SHP77 treated with DMSO at 0.1 percent for 48 hours (cell line): ENCODE data around the gene CHST13.

Source experiments
- DNase-seq: peaks from one replicate; lab custom pipeline; 2025; lab: John Stamatoyannopoulos, UW

CHST13 gene

DNA sequence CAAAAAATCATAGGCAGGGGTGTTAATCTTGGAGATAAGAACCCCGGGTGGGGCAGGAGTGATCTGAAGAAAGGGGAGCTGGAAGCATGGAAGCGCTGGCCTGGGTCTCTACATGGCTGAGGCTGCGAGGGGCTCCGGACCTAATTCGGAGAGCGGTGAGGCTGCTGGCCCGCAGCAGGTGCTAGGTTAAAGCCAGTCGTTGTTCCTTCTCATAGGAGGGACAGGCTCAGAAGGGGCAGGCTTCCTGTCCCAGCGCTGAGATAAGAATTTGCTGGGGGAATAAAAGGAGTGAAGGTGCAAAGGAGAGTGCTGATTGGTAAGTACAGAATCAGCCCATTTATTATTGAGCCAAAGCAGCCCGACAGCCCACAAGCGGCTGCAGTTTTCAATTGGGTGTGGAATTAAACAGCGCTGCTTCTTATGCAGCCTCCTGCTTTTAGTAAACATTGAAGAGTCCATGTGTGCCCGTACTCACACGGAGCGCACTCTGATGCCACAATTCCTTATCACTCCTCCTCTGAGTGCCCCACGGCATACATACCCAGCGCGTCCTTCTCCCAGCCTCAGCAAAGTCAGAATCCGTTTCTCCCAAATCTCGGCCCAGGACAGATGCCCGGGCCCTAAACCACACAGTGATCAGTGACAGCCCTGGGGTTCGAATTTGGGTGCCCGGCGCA is 17.1 kb downstream of the CHST13 start:
- DNase-seq: no peak

DNA sequence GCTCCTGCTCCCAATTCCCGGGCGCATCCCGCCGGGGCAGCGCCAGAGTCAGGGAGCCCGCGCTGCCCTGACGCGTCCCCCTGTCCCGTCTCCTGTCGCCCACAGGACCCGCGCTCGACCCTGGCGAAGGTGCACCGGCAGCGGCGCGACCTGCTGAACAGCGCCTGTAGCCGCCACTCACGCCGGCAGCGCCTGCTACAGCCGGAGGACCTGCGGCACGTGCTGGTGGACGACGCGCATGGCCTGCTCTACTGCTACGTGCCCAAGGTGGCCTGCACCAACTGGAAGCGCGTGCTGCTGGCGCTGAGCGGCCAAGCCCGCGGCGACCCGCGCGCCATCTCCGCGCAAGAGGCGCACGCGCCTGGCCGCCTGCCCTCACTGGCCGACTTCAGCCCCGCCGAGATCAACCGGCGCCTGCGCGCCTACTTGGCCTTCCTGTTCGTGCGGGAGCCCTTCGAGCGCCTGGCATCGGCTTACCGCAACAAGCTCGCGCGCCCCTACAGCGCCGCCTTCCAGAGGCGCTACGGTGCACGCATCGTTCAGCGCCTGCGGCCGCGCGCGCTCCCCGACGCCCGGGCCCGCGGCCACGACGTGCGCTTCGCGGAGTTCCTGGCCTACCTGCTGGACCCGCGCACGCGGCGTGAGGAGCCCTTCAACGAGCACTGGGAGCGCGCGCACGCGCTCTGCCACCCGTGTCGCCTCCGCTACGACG is 17.8 kb downstream of the CHST13 start:
- no peak for DNase-seq

DNA sequence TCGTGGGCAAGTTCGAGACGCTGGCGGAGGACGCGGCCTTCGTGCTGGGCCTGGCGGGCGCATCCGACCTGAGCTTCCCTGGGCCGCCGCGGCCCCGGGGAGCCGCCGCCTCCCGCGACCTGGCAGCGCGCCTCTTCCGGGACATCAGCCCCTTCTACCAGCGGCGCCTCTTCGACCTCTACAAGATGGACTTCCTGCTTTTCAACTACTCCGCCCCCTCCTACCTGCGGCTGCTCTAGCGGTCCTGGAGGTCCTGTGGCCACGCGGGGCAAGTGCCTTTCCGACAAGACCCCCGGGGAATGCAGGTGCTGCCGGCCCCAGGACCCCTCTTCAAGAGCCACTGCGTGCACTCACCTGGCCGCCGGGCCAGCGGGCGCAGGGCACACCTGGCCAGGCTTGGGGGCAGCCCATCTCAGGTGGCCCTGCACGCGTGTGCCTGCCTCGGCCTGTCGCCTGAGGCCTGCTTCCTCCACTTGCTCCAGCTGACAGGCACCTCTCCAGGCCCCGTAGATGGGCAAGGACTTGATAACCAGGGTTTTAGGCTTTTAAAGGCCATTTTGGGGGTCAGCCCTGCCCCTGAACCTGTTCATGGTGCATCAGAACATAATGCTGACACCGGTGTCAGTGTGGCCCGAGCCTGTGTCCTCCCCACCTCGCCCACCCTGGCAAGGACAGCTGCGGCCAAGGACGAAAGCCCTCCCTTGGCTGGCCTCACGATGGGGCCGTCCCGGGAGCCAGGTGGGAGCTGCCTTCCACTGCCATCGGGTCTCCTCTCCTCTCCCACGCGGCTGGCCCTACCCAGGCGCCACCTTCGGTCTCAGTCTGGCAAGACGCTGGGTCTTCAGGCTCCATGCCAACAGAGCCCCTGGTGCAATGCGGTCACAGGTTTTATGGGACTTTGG is 18.6 kb downstream of the CHST13 start:
- DNase-seq: no peak

DNA sequence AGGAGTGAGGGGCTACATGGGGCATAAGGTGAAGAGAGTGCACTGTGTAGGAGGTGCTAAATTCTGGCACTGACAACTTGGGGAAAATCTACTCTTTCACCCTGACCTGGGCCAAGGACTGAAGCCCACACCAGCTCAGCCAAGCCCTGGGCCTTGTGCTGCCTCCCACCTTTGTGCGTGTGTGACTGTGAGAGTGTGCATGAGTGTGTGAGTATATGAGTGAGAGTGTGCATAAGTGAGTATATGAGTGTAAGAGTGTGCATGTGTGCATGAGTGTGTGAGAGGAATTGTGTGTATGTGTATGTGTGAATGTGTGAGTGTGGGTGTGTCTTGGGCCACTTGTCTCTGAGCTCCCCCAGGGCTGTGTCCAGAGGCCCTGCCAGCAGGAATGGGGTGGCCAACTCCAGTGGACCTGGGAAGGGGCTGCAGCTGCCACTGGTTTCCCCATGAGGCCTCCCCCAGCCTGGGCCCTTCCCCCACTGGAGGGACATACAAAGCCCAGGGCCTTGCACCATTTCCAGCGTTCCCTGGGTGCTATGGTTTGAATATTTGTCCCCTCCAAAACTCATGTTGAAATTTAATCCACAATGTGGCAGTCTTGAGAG is 19.6 kb downstream of the CHST13 start:
- DNase-seq: no peak

DNA sequence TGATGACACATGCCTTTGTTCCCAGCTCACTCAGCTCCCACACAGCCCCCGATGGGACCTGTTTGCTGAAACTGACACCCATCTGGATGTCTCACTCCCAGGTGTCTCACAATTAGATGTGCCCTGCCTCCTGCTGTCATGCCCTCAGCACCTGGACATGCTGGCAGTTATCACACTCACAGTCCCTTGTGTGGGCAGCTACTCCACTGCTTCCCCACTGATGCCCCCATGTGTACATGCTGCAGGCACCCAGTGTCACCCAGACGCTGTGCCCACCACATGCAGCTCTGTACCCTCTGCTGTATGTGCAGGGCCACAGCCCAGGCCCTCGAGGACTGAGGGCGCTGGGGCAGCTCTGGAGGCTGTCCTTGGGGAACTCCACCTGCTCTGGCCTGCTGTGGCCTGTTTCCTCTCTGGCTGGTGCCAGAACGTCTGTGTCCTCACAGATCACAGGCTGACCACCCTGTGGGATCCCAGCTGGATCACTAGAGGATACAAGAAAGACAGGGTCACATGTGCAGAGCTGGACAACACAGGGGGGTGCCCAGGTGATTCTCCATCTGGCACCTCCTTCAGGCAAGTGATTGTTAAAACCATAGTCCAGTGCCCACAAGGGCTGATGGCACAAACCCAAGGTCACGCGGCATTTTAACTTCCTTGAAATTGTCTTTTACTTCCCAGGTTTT is 20.8 kb downstream of the CHST13 start:
- DNase-seq: no peak

DNA sequence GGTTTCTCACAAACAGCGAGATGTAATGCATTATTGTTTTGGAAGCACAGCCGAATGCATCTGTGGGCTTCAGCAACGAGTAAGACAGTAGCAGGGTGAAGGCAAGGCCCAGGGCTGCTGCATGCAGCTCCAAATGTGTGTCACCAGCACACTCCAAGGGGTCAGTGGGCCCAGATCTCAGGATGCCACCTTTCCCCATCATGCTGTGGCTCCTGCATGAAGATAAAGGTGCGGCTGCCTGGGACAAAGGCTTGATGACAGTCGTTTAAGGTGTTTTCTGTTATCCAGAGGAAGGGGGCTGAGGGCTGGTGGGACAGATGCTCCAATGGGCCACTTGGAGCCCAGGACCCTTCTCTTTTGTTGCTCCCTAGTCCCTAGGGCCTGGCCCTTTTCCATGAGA is 21.6 kb downstream of the CHST13 start:
- DNase-seq: no peak

DNA sequence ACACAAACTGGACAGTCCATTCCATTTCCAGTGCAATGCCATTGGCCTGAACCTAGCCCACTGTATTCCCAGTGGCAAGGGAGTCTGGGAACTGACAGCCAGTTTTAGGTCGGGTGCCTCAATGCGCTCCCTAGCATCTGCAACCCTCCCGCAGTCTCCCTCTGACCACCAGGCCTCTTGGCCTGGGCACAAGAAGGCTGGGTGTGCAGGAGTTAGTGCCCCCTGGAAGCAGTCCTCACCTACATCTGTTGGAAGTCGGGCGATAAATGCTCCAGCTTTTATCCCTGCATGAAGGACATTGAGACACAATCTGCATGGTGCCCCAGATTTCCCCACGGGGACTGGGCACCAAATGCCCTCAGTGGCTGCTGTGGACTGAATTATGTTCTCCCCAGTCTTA is 22.1 kb downstream of the CHST13 start:
- DNase-seq: no peak

DNA sequence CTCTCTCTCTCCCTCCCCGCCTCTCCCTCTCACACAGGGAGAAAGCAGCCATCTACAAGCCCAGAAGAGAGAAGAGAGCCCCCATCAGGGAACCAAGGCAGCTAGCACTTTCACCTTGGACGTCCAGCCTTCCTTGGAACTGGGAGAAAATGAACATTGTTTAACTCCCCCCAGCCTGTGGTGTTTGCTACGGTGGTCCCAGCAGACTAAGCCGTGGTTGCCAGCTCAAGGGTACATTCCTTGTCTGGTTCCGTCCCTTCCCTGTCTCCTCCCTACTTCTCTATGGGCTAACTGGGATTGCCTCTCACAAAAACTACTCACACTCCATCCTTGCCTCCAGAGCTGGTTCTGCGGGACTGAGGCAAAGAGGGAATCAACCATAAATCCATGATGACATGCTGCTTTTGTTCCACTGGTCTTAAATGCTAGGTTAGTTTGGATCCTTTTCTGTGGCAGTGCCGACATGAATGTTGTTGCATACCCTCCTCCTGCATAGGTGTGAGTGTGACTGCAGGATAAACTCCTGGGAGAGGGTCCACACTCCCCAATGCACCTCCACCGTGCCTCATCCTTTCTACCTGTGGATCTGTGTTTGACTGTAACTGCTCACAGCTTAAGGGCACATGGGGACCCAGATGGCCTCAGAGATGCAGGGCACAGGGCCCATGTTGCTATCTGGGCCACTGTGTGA is 22.7 kb downstream of the CHST13 start:
- DNase-seq: no peak

DNA sequence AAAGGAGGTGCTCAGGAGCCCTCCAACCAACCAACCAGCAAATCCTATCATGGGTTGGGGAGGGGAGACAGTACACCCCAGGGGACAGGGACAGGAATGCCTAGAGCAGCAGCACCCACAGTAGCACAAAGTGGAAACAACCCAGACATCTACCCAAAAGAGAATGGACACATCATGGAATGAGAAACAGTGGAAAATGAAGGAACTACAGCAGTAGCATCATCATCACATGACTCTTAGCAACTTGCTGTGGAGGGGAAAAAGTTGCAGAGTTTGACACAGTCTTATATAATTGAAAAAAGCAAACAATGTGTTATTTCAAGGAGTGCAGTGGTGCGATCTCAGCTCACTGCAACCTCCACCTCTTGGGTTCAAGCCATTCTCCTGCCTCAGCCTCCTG is 23.8 kb downstream of the CHST13 start:
- no peak for DNase-seq

DNA sequence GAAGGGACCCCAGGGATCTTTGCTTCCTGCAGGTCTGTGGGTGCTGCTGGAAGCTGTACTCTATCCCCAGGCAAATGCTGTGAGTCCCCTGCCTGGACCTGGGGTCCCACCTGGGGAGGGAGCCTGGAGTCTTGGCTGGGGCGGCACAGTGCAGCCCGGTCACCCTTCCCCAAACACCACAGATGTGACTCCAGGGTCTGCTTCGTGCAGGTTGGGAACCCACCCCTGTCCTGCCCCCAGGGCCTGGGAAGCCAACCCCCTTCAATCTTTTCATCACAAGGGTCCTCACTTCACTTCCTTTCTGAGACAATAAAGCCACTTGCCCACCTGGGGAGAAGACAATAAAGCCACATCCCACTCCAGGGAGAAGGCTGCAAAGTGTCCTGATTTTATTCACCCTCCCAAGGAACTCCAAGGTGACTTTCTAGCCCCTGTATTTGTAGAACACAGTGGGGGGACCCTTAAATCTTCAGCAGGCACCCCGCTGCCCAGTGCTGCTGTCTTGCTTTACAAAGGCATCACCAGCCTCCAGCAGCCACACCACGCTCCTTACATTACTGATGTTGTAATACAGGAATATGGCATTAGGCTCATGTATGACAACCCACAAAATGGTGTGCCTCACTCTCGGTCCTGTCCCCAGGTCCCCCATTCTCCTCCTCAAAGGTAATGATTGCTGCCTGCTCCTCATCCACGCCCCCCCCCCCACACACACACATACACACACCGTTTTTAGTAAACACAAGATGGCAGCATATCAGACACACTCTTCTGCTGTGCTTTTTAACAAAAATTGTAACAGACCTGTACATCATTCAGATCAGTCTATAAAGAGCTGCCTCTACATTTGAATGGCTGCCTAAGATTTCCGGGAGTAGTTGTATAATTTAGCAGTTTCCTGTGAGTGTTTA is 24.9 kb downstream of the CHST13 start:
- DNase-seq: no peak

DNA sequence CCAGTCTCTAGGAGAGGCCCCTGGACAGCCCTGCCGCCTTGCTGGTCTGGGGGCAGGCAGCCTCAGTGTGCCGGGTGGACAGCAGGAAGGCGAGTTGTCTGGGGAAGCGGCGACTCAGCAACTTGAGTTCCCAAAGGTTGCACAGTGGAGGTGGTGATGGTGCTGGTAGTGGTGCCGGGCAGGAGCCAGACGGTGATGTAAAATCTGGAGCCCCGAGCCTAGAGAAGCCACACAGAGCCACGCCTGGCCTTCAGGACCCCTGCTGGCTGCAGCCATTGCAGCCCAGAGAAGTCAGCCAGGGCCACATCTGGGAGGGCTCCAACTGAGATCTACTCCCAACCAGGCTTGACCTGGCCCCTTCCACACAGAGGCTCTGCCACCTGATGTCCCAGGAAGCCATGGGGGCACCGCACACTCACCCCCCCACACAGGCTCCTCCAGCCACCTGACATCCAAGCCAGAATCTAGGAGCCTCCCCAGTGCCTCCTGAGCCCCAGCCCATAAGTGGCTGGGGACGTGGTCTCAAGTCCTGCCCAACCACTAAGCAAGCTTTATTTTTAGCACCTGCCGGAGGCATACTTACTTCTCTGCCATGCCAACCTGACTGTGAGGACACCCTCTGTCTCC is 26.0 kb downstream of the CHST13 start:
- no peak for DNase-seq

DNA sequence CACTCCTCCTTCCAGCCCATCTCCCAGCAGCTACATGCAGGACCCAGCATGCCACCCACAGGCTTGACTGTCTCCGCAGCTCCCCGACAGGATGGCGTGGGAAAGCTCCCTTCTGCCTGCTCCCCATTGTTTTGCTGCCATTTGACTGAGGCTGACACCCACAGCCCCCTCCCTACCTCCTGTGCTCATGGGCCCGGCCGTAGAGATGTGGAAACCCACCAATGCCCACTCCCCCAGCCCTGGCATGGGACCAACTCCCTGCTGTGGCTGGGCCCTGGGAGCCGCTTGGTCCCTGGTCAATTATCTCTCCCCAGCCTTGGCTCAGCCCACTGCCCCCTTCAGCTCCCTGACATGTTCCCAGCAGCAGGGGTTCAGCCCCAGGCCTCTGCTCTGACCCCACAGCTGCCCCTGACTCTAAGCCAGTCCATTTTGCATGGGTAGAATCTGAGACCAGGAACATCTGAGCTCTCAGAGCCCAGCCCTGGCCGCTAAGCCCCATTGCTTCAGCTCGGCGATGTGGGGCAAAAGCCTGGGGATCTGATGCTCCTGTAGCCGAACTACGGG is 26.6 kb downstream of the CHST13 start:
- no peak for DNase-seq

DNA sequence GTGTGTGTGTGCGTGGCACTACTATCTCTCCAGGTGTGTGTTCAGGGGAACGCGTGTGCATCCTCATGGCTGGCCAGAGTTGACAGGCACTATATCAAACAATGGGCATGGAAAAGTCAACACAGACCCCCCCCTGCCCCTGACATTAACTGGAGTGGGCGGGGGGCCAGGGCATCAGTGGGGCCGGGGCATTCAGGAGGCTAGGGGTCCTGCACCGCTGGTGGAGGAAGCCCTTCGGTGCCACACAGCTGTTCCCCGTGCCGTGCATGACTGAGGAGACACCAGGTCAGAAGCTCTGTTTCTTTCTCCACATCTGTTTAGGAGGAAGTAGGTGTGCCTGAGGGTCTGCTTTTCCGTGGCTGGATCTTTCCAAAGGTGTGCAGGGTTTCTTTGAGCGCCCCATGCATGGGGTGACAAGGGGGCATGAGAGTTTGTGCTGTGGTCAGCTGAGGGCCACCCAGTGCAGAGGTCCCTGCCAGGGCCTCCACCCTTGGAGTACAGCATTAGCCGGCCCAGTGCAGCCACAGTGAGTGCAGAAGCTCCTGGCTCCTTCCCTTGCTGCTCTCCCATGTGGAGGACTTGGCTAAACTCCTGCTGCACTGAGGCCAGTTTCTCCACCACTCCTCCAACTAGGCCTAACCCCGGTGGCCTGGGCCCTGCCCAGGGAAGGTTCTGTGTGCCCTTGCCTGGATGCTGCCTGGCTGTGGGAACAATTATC is 27.3 kb downstream of the CHST13 start:
- DNase-seq: no peak

DNA sequence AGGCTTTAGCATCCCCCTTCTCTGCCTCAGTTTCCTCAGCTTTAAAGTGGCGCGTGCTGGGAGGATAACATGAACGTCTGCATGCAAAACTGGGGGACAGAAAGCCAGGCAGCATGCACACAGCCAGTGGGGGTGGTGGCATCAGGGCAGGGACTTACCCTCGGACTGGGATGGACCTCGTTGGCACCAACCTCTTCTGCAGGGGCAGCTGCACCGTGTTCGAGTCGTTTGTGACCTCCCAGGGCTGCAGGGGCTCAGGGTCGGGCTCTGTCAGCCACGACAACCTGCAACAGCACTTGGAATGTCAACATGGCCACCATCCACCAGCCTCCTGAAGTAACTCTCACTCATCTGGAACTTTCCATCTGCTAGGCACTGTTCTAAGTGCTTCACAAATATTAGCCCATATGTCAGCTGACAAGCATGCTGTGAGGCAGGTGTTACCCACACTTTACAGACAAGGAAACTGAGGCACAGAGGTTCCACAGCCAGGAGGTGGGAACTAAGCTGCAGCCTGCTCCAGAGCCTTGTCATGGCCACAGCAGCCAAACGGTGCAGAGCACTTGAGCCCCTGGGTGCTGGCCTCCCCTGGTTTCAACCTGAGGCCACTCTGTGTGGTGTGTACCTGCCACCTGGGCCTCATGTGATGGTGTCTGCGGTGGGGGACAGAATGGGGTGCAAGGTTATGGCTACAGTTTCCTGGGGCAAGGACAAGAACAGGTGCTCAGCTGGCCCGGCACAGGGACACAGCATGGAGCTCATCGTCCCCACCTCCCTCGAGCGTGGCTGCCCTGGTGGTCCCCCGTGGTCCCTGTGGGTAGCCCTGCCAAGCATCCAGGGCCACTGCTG is 28.1 kb downstream of the CHST13 start:
- DNase-seq: no peak

DNA sequence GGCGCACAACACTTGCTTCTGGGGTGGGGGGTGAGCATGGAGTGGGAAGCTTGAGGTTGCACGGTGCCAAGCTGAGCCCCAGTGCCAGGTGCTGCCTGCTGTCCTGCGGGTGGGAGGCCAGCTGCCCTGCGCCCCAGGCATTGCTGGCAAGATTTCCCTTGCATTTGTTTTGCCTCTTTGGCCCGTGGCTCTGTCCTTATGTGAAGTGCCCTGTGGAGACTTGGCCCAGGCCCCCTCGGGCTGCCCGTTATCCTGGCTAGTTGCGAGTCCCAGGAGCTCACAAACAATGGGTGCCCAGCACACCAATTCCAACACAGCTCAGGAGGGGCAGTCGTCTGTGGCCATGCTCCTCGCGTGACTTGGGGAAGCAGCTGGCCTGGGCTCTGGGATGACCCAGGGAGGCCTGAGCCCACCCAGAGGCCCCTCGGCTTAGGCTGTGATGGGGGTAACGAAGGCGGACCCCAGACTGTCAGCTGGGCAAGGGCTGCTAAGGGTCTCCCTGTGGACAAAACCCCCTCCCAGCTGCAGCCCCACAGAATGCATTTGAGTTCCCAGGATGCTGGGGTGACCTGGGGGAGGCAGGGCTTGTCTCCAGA is 28.8 kb downstream of the CHST13 start:
- DNase-seq: no peak

DNA sequence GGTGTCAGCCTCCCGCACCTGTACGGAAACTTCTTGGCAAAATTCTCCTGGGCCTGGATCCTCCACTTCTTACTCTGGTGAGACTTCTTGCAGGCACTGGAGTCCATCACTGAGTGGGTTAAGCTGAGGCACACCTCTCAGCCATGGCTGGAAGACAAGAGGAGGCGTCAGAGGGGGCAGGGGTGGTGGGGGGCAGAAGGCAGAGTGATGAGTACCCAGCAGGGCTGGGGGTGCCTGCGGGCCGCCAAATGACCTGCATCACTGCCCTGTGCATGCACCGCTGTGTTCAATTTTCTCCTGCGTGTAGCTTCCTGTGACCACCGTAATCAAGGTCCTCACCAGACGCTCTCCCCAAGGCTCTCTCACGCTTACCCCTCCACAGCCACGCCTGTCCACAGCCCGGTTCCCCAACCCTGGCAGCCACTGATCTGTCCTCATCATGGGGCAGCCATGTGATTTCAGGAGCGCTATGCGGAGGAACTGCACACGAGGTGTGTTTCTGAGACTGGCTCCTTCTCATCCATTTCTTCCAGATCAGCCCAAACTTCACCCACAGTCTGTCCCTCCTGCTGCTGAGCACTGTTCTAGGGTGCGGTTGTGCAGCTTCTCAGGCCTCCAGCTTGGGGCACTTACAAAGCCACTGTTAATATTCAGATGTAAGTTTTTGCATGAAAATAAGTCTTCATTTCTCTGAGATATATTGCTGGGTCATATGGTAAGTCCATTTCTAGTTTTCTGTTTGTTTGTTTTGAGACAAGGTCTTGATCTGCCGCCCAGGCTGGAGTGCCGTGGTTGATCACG is 29.5 kb downstream of the CHST13 start:
- DNase-seq: no peak
